ENCODE measurements around the gene SYT9. TPM values are rescaled to one million over a fixed set of nuclear protein-coding genes. Genes with fewer than 3 reads are reported as not detected.
"Not testable (repeated sequence)": the region's sequence is repeated elsewhere in the genome, so short reads cannot be mapped to it uniquely, and the experiment has no call there.

SYT9 gene
- total RNA-seq, 8 experiments from 2014 or later: 0.09 to 23.0 (median 5.2) TPM

DNA sequence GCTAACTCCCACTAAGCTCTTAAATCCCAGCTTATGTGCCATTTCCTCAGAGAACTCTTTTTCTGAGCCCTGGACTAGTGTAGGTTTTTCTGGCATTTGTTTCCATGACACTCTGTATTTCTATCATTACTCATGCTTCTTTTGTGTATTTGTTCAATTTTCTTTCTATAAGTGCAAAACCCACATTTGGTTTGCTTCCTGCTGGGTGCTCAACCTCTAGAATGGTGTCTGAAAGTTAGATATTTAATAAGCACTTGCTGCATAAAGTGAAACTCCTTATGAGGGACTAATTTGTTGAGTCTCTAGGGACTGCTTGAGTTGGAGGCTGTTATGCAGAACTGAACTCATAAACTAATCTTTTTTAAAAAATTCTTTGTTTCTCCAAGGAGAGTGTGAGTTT is 68.6 kb downstream of the SYT9 start:
- no peak for ATAC-seq (replicated peaks in 6 of 8)
- no peak overlapping the region for H3K27ac ChIP-seq
- peaks cover 0 to 2% of the 10 kb centered on the region in 2 donors for H3K4me1 ChIP-seq (replicated peaks in 1 of 2)
- no peak overlapping the region for H3K4me3 ChIP-seq
- in situ Hi-C loops (cut with MboI; ENCODE audit: low pct_unique_long_range_greater_than_20kb in 2 of 9, low sequenced_read_pairs in 9 of 9, unreplicated experiment in 9 of 9): no loop called here

DNA sequence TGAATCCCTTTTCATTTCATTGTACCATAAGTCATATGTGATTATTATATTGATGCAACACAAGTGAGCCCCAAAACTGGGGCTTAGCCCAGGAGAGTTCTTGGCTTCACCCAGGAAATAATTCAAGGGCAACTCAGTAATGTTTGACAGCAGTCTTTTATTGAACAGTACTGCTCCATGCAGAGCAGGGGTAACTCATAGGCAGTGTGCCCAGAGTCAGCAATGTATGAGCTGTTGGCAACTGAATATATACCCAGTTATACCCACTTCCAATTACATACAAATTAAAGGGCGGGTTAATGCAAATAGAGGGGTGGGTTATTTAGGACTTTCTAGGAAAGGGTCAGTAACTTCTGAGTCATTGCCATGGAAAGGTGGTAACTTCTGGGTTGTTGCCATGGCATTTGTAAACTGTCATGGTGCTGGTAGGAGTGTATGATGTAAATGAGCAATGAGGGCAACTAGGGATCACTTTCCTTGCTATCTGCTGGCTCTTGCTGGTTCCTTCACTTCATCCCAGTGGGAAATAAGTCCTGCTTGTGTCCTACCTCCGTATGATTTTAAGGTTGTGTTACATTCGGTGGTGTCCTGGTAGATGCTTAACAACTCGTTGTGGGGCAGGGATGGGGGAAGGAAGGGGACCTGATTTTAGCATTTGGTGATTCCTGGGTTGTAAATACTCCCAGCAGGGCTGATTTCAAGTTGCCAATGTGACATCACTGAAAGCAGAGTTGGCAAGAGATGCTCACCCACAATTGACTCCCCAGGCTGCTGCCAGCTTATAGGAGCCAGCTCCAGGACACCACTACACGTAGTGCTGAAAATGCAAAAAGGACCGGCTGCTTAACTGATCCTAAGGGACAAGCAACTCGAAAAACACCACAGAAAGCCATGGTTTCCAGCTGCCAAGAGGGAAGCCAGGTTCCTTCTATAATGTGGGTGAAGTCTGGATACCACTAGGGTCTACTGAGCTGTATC is 70.1 kb downstream of the SYT9 start:
- ATAC-seq (replicated peaks in 6 of 8): peak in 2 of 8 experiments; percentile 16 to 36
- no peak overlapping the region for H3K27ac ChIP-seq
- 0 to 84% (median 79%) methylated on average over 1 to 5 of the region's 7 CpGs; no CpG with 5 or more reads in 3 of the 10 experiments for WGBS, 10 experiments
- no peak overlapping the region for H3K4me3 ChIP-seq
- H3K4me1 ChIP-seq (replicated peaks in 1 of 2): peaks cover 0 to 2% of the 10 kb centered on the region in 2 donors
- in situ Hi-C loops (cut with MboI; ENCODE audit: low pct_unique_long_range_greater_than_20kb in 2 of 9, low sequenced_read_pairs in 9 of 9, unreplicated experiment in 9 of 9): no loop called here

DNA sequence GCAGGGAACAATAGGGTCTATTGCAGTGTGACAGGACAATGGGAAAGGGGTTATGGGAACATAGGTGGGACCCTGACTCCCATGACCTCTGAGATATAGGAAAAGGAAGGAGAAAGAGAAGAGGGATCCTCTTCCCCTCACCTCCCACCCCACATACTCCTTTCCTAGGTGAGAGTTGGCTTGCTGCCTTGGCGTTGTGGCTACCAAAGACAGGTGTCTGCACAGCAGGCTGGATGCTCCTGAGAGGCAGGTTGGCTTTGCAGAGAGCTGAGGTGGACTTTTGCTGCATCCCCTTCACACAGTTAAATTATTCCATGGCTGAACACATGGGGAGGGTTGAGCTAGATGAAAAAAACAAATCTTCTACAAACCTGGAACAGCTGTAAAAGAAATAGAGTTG is 80.7 kb downstream of the SYT9 start:
- in situ Hi-C loops (cut with MboI; ENCODE audit: low pct_unique_long_range_greater_than_20kb in 2 of 9, low sequenced_read_pairs in 9 of 9, unreplicated experiment in 9 of 9): no loop called here
- H3K27ac ChIP-seq: no peak overlapping the region
- ATAC-seq (replicated peaks in 6 of 8): no peak
- no peaks in the 10 kb centered on the region for H3K4me1 ChIP-seq (replicated peaks in 1 of 2)
- H3K4me3 ChIP-seq: no peak overlapping the region
- 0 to 60% (median 45%) methylated on average over 1 of the region's 1 CpG; no CpG with 5 or more reads in 6 of the 10 experiments for WGBS, 10 experiments

DNA sequence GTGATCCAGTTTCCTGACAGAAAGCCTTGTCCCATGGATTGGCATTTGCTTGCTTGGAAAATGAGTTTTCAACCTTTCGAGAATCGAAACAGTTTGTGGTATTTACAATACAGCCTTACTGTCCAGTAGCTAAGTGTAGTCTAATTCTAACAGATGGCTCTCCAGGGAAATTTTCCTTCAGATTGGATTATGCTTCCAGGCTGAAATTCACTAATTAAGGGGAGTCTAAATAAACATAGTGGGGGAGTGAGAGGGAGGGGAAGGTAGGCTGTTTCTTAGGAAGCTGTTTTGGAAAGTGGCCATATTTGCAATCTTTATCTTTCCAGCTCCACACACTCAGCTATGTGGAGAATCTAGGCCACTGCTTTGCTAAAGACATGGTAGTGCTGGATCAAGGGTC is 81.3 kb downstream of the SYT9 start:
- in situ Hi-C loops (cut with MboI; ENCODE audit: low pct_unique_long_range_greater_than_20kb in 2 of 9, low sequenced_read_pairs in 9 of 9, unreplicated experiment in 9 of 9): no loop called here
- no peak for ATAC-seq (replicated peaks in 6 of 8)
- Histone ChIP-seq H3K4me3 (no peak overlapping the region), H3K27ac (no peak overlapping the region), H3K4me1 (replicated peaks in 1 of 2) (no peaks in the 10 kb centered on the region)
- WGBS, 10 experiments: 10 to 100% (median 90%) methylated on average over 2 of the region's 2 CpGs; no CpG with 5 or more reads in 1 of the 10 experiments

DNA sequence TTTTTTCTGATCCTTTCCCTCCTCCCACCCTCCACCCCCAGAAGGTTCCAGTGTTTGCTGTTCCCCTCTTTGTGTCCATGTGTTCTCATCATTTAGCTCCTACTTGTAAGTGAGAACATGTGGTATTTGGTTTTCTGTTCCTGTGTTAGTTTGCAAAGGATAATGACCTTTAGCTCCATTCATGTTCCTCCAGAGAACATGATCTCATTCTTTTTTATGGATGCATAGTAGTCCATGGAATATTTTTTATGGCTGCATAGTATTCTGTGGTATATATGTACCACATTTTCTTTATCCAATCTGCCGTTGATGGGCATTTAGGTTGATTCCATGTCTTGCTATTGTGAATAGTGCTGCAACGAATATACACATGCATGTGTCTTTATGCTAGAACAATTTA is 83.7 kb downstream of the SYT9 start:
- in situ Hi-C loops (cut with MboI; ENCODE audit: low pct_unique_long_range_greater_than_20kb in 2 of 9, low sequenced_read_pairs in 9 of 9, unreplicated experiment in 9 of 9); H3K4me3 ChIP-seq; ATAC-seq (replicated peaks in 6 of 8); H3K4me1 ChIP-seq (replicated peaks in 1 of 2); H3K27ac ChIP-seq: not testable (repeated sequence)
- WGBS, 10 experiments: 0 to 100% (median 46%) methylated on average over 1 to 2 of the region's 2 CpGs; no CpG with 5 or more reads in 1 of the 10 experiments

DNA sequence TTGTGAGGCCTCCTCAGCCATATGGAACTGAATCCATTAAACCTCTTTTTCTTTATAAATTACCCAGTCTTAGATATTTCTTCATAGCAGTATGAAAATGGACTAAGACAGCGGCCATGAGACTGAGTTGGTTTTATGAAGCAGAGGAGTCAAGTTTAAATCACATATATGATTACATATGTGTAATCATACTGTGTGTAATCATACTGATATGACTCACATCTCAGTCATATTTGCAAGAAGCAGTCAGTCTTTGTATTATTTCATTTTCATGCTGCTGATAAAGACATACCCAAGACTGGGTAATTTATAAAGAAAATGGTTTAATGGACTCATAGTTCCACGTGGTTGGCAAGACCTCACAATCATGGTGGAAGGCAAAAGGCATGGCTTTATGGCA is 89.8 kb downstream of the SYT9 start:
- in situ Hi-C loops (cut with MboI; ENCODE audit: low pct_unique_long_range_greater_than_20kb in 2 of 9, low sequenced_read_pairs in 9 of 9, unreplicated experiment in 9 of 9): no loop called here
- ATAC-seq (replicated peaks in 6 of 8): peak in 1 of 8 experiments; percentile 30
- WGBS, 10 experiments: 0 to 100% (median 50%) methylated on average over 1 to 2 of the region's 2 CpGs; no CpG with 5 or more reads in 5 of the 10 experiments

DNA sequence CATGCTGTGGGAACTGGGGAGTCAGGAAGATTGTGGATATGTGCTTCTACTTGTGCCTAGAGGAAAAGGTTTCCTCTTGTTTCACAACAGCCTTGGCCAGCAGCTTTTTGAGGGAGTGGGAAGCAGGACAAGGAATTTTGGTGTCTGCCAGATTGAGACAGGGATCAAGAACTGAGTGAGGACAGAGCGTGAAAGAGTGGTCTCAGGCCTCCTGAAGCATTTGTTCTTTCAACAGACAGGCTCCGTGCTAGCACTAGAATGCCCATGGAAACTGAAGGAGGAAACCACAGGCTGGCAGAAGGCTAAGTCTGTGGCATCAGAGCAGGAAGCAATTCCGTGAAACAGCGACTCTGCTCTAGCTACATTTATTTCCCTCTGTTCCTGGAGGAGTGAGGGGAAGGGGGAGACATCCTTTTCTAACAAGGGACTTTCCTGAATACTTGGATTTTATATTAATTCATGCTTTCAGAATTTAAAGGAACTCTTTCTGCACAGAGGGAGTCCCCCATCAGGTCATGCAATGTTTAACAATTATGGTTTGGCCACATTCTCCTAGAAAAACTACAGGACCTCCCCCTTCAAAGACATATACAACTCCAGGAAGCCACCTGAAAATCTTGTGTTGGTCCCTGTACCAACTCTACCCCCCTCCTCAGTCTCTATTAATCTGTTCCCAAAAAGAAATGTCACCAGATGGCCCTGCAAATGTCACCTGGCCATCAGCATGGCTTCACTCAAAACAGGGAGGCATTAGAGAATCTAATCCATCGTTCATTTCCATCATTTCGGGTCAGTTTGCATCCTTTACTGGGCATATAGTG is 96.1 kb downstream of the SYT9 start:
- ATAC-seq (replicated peaks in 6 of 8): no peak
- in situ Hi-C loops (cut with MboI; ENCODE audit: low pct_unique_long_range_greater_than_20kb in 2 of 9, low sequenced_read_pairs in 9 of 9, unreplicated experiment in 9 of 9): no loop called here
- H3K4me1 ChIP-seq (replicated peaks in 1 of 2): no peaks in the 10 kb centered on the region
- H3K4me3 ChIP-seq: no peak overlapping the region
- 2 to 100% (median 87%) methylated on average over 2 to 6 of the region's 6 CpGs for WGBS, 10 experiments
- no peak overlapping the region for H3K27ac ChIP-seq

More for the DNA sequence above, 89.8 kb downstream of the SYT9 start:
- Histone ChIP-seq H3K4me1 (replicated peaks in 1 of 2) (no peaks in the 10 kb centered on the region), H3K4me3 (no peak overlapping the region), H3K27ac (no peak overlapping the region)

DNA sequence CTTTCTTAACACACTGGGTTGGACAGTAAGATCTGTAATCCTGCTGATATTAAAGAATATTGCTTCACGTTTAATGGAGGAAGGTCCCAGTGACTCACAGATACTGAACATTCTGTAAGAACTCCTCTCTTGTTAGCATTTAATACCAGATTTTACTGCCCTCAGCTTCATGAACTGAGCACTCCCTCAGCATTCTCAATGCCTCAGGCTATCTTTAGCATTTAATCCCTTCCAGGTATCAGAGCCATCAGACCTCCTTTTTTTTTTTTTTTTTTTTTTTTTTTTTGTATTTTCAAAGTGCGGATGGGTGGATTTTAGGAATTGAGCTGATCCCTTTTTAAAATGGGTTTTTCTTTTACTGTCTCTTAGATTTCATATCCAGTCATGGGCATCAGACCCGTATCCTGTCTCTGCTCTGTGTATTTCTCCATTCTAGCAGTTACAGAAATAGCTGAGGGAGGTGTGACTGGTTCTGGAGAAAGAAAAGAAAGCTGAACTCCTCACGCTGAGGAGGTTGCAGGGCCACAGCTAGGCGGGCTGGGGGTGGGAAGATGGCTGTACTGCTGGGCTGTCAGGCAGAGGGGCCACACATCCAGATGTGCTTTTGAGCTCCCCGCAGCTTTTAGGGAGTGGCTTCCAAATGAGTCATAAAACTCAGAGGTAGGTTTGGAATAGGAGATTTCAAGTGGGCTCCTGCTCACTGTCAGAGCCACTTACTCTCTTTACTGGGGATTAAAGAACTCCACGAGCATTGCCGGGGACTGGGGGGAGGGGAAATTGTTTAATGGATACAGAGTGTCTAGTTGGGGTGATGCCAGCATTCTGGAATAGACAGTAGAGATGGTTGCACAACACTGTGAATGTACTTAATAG is 97.0 kb downstream of the SYT9 start:
- in situ Hi-C loops (cut with MboI; ENCODE audit: low pct_unique_long_range_greater_than_20kb in 2 of 9, low sequenced_read_pairs in 9 of 9, unreplicated experiment in 9 of 9): no loop called here
- WGBS, 10 experiments: 14 to 85% (median 57%) methylated on average over 2 to 4 of the region's 8 CpGs; no CpG with 5 or more reads in 1 of the 10 experiments
- Histone ChIP-seq H3K27ac (no peak overlapping the region), H3K4me1 (replicated peaks in 1 of 2) (no peaks in the 10 kb centered on the region), H3K4me3 (no peak overlapping the region)
- ATAC-seq (replicated peaks in 6 of 8): peak in 6 of 8 experiments; percentile 41 to 80 (median 60)

DNA sequence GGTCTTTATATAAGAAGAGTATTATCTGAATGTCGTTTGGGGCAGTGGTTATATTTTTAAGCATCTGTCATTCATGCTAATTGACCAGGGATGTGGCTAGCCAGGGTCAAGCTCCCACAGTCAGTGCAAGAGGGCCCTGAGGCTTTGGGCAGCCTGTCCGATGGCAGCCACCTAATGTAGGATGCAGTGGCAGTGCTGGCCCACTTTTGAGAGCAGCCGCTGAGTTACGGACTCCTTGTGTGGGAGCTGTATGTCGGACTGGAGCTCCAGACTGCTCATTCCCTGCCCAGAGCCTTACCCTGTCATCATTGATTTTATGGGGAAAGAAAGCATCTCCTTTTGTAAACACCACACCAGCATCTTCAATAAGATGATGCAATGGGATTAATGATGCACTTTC is 99.5 kb downstream of the SYT9 start:
- H3K4me3 ChIP-seq: no peak overlapping the region
- no peak overlapping the region for H3K27ac ChIP-seq
- H3K4me1 ChIP-seq (replicated peaks in 1 of 2): no peaks in the 10 kb centered on the region
- ATAC-seq (replicated peaks in 6 of 8): no peak
- in situ Hi-C loops (cut with MboI; ENCODE audit: low pct_unique_long_range_greater_than_20kb in 2 of 9, low sequenced_read_pairs in 9 of 9, unreplicated experiment in 9 of 9): no loop called here
- 8 to 83% (median 48%) methylated on average over 1 to 5 of the region's 5 CpGs; no CpG with 5 or more reads in 1 of the 10 experiments for WGBS, 10 experiments

DNA sequence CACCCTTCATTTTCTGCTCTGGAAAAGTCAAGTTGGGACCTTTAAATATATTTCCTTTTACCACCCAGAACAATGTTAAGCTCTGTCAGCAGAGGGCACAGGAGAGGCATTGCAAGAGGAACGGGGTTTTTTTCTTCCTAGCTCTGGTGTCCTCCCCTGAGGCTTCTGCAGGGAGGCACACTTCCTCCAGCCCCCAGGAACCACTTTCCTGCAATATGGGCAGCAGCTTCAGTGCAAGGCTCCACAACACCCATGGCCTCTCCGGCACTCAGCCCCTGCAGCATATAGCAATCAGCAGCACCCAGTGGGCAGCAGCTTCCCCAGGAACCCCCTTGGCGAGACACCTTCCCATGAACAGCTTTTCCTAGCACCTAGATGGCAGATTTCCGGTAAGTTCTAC is 101.4 kb downstream of the SYT9 start:
- in situ Hi-C loops (cut with MboI; ENCODE audit: low pct_unique_long_range_greater_than_20kb in 2 of 9, low sequenced_read_pairs in 9 of 9, unreplicated experiment in 9 of 9): no loop called here
- H3K27ac ChIP-seq: no peak overlapping the region
- WGBS, 10 experiments: 0 to 92% (median 47%) methylated on average over 1 to 4 of the region's 4 CpGs; no CpG with 5 or more reads in 4 of the 10 experiments
- no peak overlapping the region for H3K4me3 ChIP-seq
- ATAC-seq (replicated peaks in 6 of 8): peak in 3 of 8 experiments; percentile 46 to 67 (median 59)
- H3K4me1 ChIP-seq (replicated peaks in 1 of 2): no peaks in the 10 kb centered on the region

DNA sequence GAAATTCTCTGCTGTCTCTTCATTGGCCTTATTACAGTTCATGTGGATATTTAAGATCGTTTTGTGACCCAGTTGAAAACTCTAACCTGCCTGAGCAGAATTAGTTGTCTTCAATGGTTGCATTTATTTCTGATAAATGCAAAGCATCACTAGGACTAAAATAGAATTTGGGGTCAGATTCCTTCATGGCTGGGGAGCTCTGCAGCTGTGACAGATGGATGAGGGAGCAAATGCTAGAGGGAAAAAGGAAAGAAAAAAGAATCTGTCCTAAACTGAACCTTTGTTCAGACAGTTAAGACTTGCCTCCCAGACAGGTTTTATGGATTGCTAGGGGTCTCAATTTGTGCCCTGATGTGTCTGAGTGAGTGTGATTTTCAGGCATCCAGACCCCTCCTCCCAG is 113.0 kb downstream of the SYT9 start:
- Histone ChIP-seq H3K27ac (no peak overlapping the region), H3K4me1 (replicated peaks in 1 of 2) (peaks cover 5 to 9% of the 10 kb centered on the region in 2 donors), H3K4me3 (no peak overlapping the region)
- 0 to 100% (median 39%) methylated on average over 1 of the region's 1 CpG; no CpG with 5 or more reads in 2 of the 10 experiments for WGBS, 10 experiments
- ATAC-seq (replicated peaks in 6 of 8): peak in 4 of 8 experiments; percentile 16 to 62 (median 28)
- in situ Hi-C loops (cut with MboI; ENCODE audit: low pct_unique_long_range_greater_than_20kb in 2 of 9, low sequenced_read_pairs in 9 of 9, unreplicated experiment in 9 of 9): no loop called here

DNA sequence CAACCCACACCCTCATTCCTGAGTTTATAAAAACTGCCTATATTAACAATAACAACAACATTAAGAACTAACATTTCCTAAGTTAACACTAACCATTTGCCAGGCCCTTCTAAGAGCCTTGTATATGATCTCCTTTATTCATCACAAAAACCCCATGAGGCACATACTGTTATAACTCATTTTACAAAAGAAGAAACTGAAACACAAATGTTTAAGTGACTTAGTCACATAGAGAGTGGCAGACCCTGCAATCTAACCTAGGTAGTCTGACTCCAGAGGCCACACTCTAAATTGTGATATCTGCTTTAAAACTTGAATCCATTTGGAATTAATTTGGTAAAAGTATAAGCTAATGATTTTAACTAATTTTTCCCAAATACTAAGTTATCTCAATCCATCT is 116.1 kb downstream of the SYT9 start:
- Histone ChIP-seq H3K27ac (no peak overlapping the region), H3K4me3 (no peak overlapping the region), H3K4me1 (replicated peaks in 1 of 2) (peaks cover 5 to 9% of the 10 kb centered on the region in 2 donors)
- in situ Hi-C loops (cut with MboI; ENCODE audit: low pct_unique_long_range_greater_than_20kb in 2 of 9, low sequenced_read_pairs in 9 of 9, unreplicated experiment in 9 of 9): no loop called here
- no peak for ATAC-seq (replicated peaks in 6 of 8)

Measured in motor neuron (in vitro differentiated cells).